ENCODE data around the gene TBC1D17.
A peak's percentile ranks its signal among the peaks of the same experiment; 100 is the strongest.

TBC1D17 gene

GRCh38 chr19:49933643-49934042 lies 56.1 kb downstream of the TBC1D17 start:
- DNase-seq (ENCODE audit: low read depth in 2 of 3, low spot score in 2 of 3), result no peak

- no peak for DNase-seq (ENCODE audit: low read depth in 2 of 3, low spot score in 2 of 3)
Measured at GRCh38 chr19:49936549-49936948, 59.0 kb downstream of the TBC1D17 start.

- DNase-seq (ENCODE audit: low read depth in 2 of 3, low spot score in 2 of 3), result peak; percentile 55 to 86 (median 82)
Measured at GRCh38 chr19:49937750-49938381, 60.4 kb downstream of the TBC1D17 start.
